Osteoblast (primary cell): ENCODE measurements around the gene SLC27A5. TPM values are rescaled to one million over a fixed set of nuclear protein-coding genes. Genes with fewer than 3 reads are reported as not detected.
"Not testable (repeated sequence)": the region's sequence is repeated elsewhere in the genome, so short reads cannot be mapped to it uniquely, and the experiment has no call there.

Source experiments
- DNase-seq: peaks from one replicate; pipeline ENCODE4 v3.0.0; 2011; ENCODE audit warnings: low spot score, mixed read lengths; ENCODE audit not compliant: insufficient read length; ENCODE audit errors: missing footprints
- H2AFZ ChIP-seq: 2 replicates; pipeline ENCODE4 v1.6.0; 2011; ENCODE audit warnings: mild to moderate bottlenecking, low read length
- H3K27ac ChIP-seq: 2 replicates; pipeline ENCODE4 v1.5.1; 2011; ENCODE audit warnings: mild to moderate bottlenecking, low read depth, low read length, moderate library complexity
- H3K27me3 ChIP-seq: 2 replicates; pipeline ENCODE4 v1.6.0; 2012; ENCODE audit warnings: mild to moderate bottlenecking, control low read depth, inconsistent platforms, low read length, moderate library complexity; ENCODE audit not compliant: insufficient read depth
- H3K36me3 ChIP-seq: 2 replicates; pipeline ENCODE4 v1.5.1; 2011; ENCODE audit warnings: mild to moderate bottlenecking, low read length, control low read depth, moderate library complexity; ENCODE audit not compliant: insufficient read depth
- H3K4me1 ChIP-seq: 2 replicates; pipeline ENCODE4 v1.5.1; 2011; ENCODE audit warnings: mild to moderate bottlenecking, low read length, control low read depth, moderate library complexity; ENCODE audit not compliant: insufficient read depth
- H3K4me2 ChIP-seq: 2 replicates; pipeline ENCODE4 v1.6.0; 2011; ENCODE audit warnings: mild to moderate bottlenecking, low read length; ENCODE audit not compliant: insufficient read depth
- H3K4me3 ChIP-seq: fragments of 200-600 bp; sonication (generic); 3 replicates; pipeline ENCODE4 v1.5.1; 2012; ENCODE audit warnings: mild to moderate bottlenecking, low read length, inconsistent platforms; ENCODE audit not compliant: insufficient read depth
- H3K79me2 ChIP-seq: 2 replicates; pipeline ENCODE4 v1.6.0; 2012; ENCODE audit warnings: mild to moderate bottlenecking, low read length, control low read depth, inconsistent platforms; ENCODE audit not compliant: insufficient read depth
- H3K9me3 ChIP-seq: 2 replicates; pipeline ENCODE4 v1.5.1; 2011; ENCODE audit warnings: low read depth, low read length, control low read depth
- H4K20me1 ChIP-seq: 2 replicates; pipeline ENCODE4 v1.6.0; 2012; ENCODE audit warnings: mild to moderate bottlenecking, low read length, control low read depth; ENCODE audit not compliant: insufficient read depth
- total RNA-seq: library from RNA; depleted of rRNA; stranded (reverse); fragments of >200 nt; gene quantifications from 2 replicates; pipeline ENCODE4 v1.2.3, GENCODE V29; 2012
- TF ChIP-seq, protein P1 (sequence below): IDR thresholded peaks from 2 replicates; pipeline ENCODE4 v1.5.1; 2011; ENCODE audit warnings: mild to moderate bottlenecking, low read depth, low read length, moderate library complexity; ENCODE audit errors: extremely low read depth

The SLC27A5 gene
- total RNA-seq, 1 donor: 6.5 TPM

DNA sequence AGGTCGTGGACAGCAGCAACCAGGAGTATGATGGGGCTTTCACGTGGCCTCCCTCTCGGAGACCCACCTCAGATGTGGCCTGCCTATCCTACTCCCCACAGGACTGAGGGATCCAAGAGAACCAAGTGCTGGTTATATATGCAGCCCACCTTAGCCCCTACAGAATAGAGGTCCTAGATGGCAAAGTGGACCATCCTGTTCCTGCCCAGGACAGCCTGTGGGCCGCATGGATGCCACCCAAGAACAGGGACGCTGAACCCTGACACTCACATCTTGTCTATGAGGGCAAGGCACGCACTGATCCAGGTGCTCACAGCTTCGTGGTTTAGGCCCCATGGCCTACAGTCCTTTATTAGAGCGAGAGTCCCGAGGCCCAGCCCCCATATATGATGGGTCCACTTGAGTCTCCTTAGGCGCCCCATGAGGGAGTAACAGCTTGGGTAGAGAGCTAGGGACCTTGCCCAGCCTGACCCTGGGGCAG is 1.5 kb upstream of the SLC27A5 start:
- H3K4me2 ChIP-seq: no peak overlapping the region
- no peaks in the 10 kb centered on the region for H3K9me3 ChIP-seq
- no peak overlapping the region for H3K27ac ChIP-seq
- TF ChIP-seq, protein P1, sequence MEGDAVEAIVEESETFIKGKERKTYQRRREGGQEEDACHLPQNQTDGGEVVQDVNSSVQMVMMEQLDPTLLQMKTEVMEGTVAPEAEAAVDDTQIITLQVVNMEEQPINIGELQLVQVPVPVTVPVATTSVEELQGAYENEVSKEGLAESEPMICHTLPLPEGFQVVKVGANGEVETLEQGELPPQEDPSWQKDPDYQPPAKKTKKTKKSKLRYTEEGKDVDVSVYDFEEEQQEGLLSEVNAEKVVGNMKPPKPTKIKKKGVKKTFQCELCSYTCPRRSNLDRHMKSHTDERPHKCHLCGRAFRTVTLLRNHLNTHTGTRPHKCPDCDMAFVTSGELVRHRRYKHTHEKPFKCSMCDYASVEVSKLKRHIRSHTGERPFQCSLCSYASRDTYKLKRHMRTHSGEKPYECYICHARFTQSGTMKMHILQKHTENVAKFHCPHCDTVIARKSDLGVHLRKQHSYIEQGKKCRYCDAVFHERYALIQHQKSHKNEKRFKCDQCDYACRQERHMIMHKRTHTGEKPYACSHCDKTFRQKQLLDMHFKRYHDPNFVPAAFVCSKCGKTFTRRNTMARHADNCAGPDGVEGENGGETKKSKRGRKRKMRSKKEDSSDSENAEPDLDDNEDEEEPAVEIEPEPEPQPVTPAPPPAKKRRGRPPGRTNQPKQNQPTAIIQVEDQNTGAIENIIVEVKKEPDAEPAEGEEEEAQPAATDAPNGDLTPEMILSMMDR: no peak
- no peaks in the 10 kb centered on the region for H3K27me3 ChIP-seq
- peaks cover 38% of the 10 kb centered on the region for H3K79me2 ChIP-seq
- peaks cover 9% of the 10 kb centered on the region for H3K36me3 ChIP-seq
- DNase-seq: peak; percentile 63
- peaks cover 19% of the 10 kb centered on the region for H4K20me1 ChIP-seq
- no peak overlapping the region for H2AFZ ChIP-seq
- H3K4me1 ChIP-seq: peaks cover 4% of the 10 kb centered on the region
- H3K4me3 ChIP-seq: no peak overlapping the region

- Histone ChIP-seq H3K4me3 (no peak overlapping the region), H2AFZ (no peak overlapping the region), H4K20me1 (peaks cover 9% of the 10 kb centered on the region), H3K27me3 (no peaks in the 10 kb centered on the region), H3K4me2 (no peak overlapping the region), H3K27ac (no peak overlapping the region), H3K4me1 (no peaks in the 10 kb centered on the region), H3K36me3 (peaks cover 5% of the 10 kb centered on the region), H3K9me3 (no peaks in the 10 kb centered on the region), H3K79me2 (peaks cover 9% of the 10 kb centered on the region)
- peak; percentile 57 for DNase-seq
- TF ChIP-seq, protein P1: no peak
These were observed 1.5 kb downstream of the SLC27A5 start for GRCh38 chr19:58510084-58510862.

DNA sequence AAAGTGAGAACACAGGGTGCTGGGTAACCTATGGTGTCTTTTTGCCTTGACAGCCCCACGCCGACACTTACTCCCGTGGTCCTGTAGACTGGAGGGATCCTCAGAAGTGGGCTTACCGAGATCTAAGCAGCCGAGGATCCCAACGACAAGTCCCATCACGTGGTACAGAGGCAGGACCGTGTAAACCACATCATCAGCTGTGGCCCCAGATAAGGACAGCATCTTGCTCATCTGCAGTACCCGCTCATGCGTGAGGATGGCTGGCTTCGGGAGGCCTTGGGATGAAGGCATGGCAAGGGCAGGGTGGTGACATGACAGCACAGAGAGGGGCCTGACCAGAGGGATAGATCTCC is 2.1 kb downstream of the SLC27A5 start:
- Histone ChIP-seq H3K36me3 (peaks cover 5% of the 10 kb centered on the region), H3K4me1 (no peaks in the 10 kb centered on the region), H3K79me2 (peaks cover 5% of the 10 kb centered on the region), H3K4me2 (no peak overlapping the region), H3K27ac (no peak overlapping the region), H4K20me1 (peaks cover 8% of the 10 kb centered on the region), H3K4me3 (no peak overlapping the region), H3K27me3 (no peaks in the 10 kb centered on the region), H2AFZ (no peak overlapping the region), H3K9me3 (no peaks in the 10 kb centered on the region)
- TF ChIP-seq, protein P1: no peak
- DNase-seq: no peak

DNA sequence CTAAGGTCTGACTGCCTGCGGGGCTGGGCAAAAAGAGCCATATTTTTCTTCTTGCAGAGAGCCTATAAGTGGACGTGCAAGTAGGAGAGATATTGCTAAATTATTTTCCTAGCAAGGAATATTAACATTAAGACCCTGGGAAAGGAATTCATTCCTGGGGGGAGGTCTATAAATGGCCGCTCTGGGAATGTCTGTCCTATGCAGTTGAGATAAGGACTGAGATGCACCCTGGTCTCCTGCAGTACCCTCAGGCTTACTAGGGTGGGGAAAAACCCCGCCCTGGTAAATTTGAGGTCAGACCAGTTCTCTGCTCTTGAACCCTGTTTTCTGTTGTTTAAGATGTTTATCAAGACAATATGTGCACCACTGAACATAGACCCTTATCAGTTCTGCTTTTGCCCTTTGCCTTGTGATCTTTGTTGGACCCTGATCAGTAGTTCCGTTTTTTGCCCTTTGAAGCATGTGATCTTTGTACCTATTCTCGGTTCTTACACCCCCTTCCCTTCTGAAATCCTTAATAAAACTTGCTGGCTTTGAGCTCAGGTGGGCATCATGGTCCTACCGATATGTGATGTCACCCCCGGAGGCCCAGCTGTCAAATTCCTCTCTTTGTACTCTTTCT is 4.1 kb downstream of the SLC27A5 start:
- not testable (repeated sequence) for H3K4me1 ChIP-seq, H4K20me1 ChIP-seq, H2AFZ ChIP-seq, H3K36me3 ChIP-seq, H3K9me3 ChIP-seq, DNase-seq, H3K4me2 ChIP-seq, H3K79me2 ChIP-seq, H3K27me3 ChIP-seq, H3K27ac ChIP-seq, H3K4me3 ChIP-seq
